ENCODE measurements around the gene ZNF296. TPM values are rescaled to one million over a fixed set of nuclear protein-coding genes. Genes with fewer than 3 reads are reported as not detected.

Gene ZNF296
- polyA plus RNA-seq, 1 donor (not counting 4 experiments of a cell fraction or from before 2014, with no cell fraction given): 0.25 TPM

- H3K36me3 ChIP-seq (ENCODE audit: control insufficient read depth in 2 of 2, extremely low read depth in 1 of 2, insufficient read depth in 2 of 2, low read length in 2 of 2): peaks cover 15 to 38% of the 10 kb centered on the region in 2 experiments
- FAIRE-seq (no peak), DNase-seq (ENCODE audit: low read depth, low spot score) (no peak)
- no peaks in the 10 kb centered on the region for H3K9me3 ChIP-seq (ENCODE audit: control insufficient read depth, low read depth, low read length)
- no peak overlapping the region for H3K4me2 ChIP-seq (ENCODE audit: control insufficient read depth, extremely low read depth, insufficient read depth, low read depth, low read length)
- no peaks in the 10 kb centered on the region for H3K27me3 ChIP-seq (ENCODE audit: control insufficient read depth, extremely low read depth, insufficient read depth, low read length)
- H3K79me2 ChIP-seq (ENCODE audit: control insufficient read depth, insufficient read depth, low read length): peaks cover 2% of the 10 kb centered on the region
- peaks cover 4% of the 10 kb centered on the region for H4K20me1 ChIP-seq (ENCODE audit: control insufficient read depth, extremely low read depth, insufficient read depth, low read length)
- no peak for TF ChIP-seq CTCF (optimal IDR thresholded peaks at IDR 0.05 in 1 of 3, IDR thresholded peaks at IDR 0.05 in 1 of 3, conservative IDR thresholded peaks at IDR 0.05 in 1 of 3; ENCODE audit: extremely low read depth in 1 of 3, insufficient read depth in 2 of 3, low read length in 3 of 3)
- no peak for TF ChIP-seq EZH2 (IDR thresholded peaks at IDR 0.05; ENCODE audit: low read length)
- dilution Hi-C loops (cut with MboI; ENCODE audit: extremely low pct_ligation_motif_present, low sequenced_read_pairs): no loop called here
- H3K9ac ChIP-seq (ENCODE audit: control insufficient read depth, extremely low read depth, insufficient read depth, low read length): no peak overlapping the region
- no peaks in the 10 kb centered on the region for H3K4me1 ChIP-seq (ENCODE audit: control insufficient read depth, extremely low read depth, insufficient read depth, low read length)
- no peaks in the 10 kb centered on the region for H3K9me1 ChIP-seq (ENCODE audit: control insufficient read depth, extremely low read depth, insufficient read depth, low read length)
- no peak overlapping the region for H3K27ac ChIP-seq (ENCODE audit: control insufficient read depth, insufficient read depth, low read length)
- no peak overlapping the region for H3K4me3 ChIP-seq (ENCODE audit: control insufficient read depth in 2 of 3, extremely low read depth in 1 of 3, insufficient read depth in 2 of 3, low read depth in 1 of 3, low read length in 3 of 3)
- no peak overlapping the region for H2AFZ ChIP-seq (ENCODE audit: control insufficient read depth, low read length)
These were observed 7.2 kb downstream of the ZNF296 start for GRCh38 chr19:45069056-45069455.

- Histone ChIP-seq H3K4me3 (ENCODE audit: control insufficient read depth in 2 of 3, extremely low read depth in 1 of 3, insufficient read depth in 2 of 3, low read depth in 1 of 3, low read length in 3 of 3) (no peak overlapping the region), H3K27me3 (ENCODE audit: control insufficient read depth, extremely low read depth, insufficient read depth, low read length) (no peaks in the 10 kb centered on the region), H4K20me1 (ENCODE audit: control insufficient read depth, extremely low read depth, insufficient read depth, low read length) (peaks cover 4% of the 10 kb centered on the region), H3K9ac (ENCODE audit: control insufficient read depth, extremely low read depth, insufficient read depth, low read length) (no peak overlapping the region), H3K27ac (ENCODE audit: control insufficient read depth, insufficient read depth, low read length) (no peak overlapping the region), H3K36me3 (ENCODE audit: control insufficient read depth in 2 of 2, extremely low read depth in 1 of 2, insufficient read depth in 2 of 2, low read length in 2 of 2) (peaks cover 21 to 40% of the 10 kb centered on the region in 2 experiments), H3K4me2 (ENCODE audit: control insufficient read depth, extremely low read depth, insufficient read depth, low read depth, low read length) (no peak overlapping the region), H3K4me1 (ENCODE audit: control insufficient read depth, extremely low read depth, insufficient read depth, low read length) (no peaks in the 10 kb centered on the region), H3K79me2 (ENCODE audit: control insufficient read depth, insufficient read depth, low read length) (peaks cover 2% of the 10 kb centered on the region), H3K9me3 (ENCODE audit: control insufficient read depth, low read depth, low read length) (no peaks in the 10 kb centered on the region), H3K9me1 (ENCODE audit: control insufficient read depth, extremely low read depth, insufficient read depth, low read length) (no peaks in the 10 kb centered on the region), H2AFZ (ENCODE audit: control insufficient read depth, low read length) (no peak overlapping the region)
- DNase-seq (ENCODE audit: low read depth, low spot score): no peak
- TF ChIP-seq EZH2 (IDR thresholded peaks at IDR 0.05; ENCODE audit: low read length) (no peak), CTCF (optimal IDR thresholded peaks at IDR 0.05 in 1 of 3, IDR thresholded peaks at IDR 0.05 in 1 of 3, conservative IDR thresholded peaks at IDR 0.05 in 1 of 3; ENCODE audit: extremely low read depth in 1 of 3, insufficient read depth in 2 of 3, low read length in 3 of 3) (no peak)
- dilution Hi-C loops (cut with MboI; ENCODE audit: extremely low pct_ligation_motif_present, low sequenced_read_pairs): no loop called here
- FAIRE-seq: no peak
These were observed 8.2 kb downstream of the ZNF296 start for GRCh38 chr19:45068041-45068440.

Data from keratinocyte (primary cell).